CD4-positive, alpha-beta T cell treated with Interleukin-15 for 4 hours (primary cell): ENCODE results near the gene NOSIP.

Experiments
- DNase-seq: peaks from one replicate; pipeline ENCODE4 v3.0.0-alpha.2; 2020; ENCODE audit warnings: low spot score

Gene NOSIP

GRCh38 chr19:49506575-49507105 lies 73.7 kb downstream of the NOSIP start:
- peak; percentile 88 for DNase-seq
